ENCODE data around the gene PAPOLG.
"Not testable (repeated sequence)": the region's sequence is repeated elsewhere in the genome, so short reads cannot be mapped to it uniquely, and the experiment has no call there.

Gene PAPOLG

DNA sequence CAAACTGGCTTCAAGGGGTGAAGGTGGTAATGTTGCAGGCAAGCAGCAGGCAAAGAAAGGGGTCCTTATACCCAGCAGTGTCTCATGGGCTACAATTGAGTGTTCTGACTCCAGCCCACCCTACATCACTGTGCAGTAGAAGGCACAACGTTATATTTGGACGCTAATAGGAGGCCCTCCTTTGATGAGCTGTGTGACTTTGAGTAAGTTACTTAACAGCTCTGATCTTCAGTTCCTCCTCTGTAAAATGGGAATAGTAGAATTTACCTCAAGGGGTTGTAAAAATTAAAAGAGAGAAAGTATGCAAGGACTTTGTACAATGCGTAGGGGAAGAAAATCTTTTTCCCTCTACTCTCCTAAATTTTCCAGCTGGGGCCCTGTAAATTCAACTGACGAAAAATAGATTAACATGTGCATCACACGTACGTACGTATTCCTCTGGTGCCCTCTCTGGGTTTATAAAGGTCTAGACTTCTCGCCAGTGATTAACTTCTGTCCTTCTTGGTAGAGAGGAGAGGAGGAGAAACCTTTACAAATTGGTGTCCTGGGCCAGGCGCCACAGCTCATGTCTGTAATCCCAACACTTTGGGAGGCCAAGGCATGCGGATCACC is 67.7 kb downstream of the PAPOLG start:
- no peak for DNase-seq

DNA sequence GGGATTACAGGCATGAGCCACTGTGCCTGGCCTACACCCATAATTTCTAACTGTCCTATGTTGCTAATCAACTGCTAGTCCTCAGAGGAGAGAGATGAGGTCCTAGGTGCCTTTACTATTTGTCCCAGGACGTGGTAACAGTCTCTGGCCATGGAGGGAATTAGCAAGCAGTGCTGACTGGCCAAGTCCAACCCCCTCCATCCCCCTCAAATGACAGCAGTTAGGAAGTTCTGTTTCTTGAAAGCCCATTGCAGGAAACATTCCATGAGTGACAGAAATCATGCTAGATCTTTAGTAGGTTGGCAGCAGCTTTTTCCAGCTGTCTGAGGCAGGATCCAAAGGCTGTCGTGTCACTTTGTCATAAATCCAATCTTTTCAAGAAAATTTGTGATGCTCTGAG is 69.6 kb downstream of the PAPOLG start:
- DNase-seq = no peak

DNA sequence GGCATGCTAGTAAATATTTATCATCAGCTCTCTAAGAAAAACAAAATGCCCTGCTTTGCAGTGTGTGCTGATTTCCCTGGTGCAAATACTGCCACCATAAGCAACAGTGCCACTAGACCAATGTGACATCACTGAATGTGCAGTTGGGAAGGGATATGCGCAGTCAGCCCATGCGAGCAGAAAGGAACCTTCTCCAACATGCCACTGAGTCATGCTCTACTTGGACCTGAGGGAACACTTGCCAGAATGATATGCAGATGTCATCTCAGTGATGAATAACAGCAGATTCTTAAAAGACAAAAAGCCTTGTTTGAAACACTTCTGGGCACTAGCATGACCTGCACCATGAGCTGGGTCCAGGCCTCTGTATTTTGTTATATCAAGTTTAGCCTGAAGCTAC is 70.0 kb downstream of the PAPOLG start:
- DNase-seq = no peak

DNA sequence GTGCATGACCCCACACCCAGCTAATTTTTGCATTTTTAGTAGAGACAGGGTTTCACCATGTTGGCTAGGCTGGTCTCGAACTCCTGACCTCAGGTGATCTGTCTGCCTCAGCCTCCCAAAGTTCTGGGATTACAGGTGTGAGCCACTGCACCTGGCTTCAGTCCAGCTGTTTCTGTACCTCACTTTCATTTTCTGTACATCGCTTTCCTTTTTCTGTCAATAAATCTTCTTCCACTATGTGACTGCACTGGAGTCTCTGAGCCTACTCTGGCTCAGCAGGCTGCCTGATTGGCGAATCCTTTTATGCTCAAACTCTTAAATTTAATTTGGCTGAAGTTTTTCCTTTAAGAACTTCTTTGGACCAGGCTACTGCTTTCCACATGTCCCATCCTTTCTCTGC is 70.8 kb downstream of the PAPOLG start:
- not testable (repeated sequence) for DNase-seq

- no peak for DNase-seq
These were observed 71.3 kb downstream of the PAPOLG start for GRCh38 chr2:60827369-60827768.

DNA sequence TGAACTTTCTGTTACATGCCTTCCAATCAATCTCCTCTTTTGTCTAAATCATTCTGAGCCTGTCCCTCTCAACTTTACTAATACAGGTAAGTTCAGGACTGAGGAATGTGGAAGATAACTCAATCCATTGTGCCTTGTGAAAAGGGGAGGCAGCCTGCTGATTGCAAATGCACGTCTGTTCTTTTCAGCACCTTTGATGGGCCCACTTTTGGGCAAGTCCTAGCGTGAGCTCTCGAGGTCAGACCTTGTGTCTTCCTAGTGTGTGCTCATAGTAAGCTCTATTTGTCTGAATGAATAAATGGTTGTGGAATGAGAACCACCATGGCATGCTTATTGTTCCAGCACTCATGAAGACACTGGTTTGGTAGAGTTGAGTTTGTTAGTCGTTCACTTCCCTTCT is 74.9 kb downstream of the PAPOLG start:
- DNase-seq = no peak

DNA sequence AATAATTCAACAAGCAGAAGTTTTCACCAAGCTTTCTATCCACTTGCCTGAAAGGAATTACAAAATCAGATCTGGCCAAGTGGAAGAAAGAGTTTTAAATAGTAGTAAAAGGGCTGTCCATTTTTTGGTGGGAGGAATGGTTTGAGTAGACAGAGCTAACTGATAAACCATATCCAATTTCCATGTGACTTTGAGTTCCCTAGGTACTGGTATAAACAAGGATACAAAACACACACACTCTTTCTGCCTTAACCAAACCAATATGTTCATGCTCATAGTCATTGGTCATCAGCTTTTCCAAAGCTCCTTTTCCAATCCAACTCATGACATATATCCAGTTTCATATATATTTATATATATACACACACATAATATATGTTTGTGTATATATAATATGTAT is 75.9 kb downstream of the PAPOLG start:
- DNase-seq = no peak

- no peak for DNase-seq
These were observed 76.6 kb downstream of the PAPOLG start for GRCh38 chr2:60832621-60833020.

DNA sequence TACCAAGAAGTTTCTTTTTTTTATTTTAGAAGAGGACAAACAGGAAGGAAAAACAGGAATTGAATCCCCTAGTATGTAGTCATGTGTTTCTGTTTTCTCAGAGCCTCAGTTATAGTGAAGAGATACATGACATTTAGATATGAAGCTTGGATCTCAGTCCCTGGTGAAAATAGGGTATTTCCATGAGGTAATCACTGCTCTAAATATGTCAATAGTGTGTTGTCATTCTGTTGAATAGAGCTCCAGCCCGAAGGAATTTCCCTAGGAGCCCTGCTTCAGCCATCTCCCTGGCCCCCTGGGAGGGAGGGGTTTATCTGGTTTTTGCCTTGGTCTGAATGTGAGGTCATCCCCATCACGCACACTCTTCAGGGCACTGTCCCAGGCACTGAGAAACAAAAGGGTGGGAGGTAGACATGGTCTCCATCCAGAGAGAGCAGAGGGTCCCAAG is 78.2 kb downstream of the PAPOLG start:
- no peak for DNase-seq

- DNase-seq = no peak
These were observed 80.4 kb downstream of the PAPOLG start for GRCh38 chr2:60836491-60836890.

GRCh38 chr2:60837123-60837522 is 81.1 kb downstream of the PAPOLG start:
- no peak for DNase-seq

- no peak for DNase-seq
These were observed 82.4 kb downstream of the PAPOLG start for GRCh38 chr2:60838481-60838880.

DNA sequence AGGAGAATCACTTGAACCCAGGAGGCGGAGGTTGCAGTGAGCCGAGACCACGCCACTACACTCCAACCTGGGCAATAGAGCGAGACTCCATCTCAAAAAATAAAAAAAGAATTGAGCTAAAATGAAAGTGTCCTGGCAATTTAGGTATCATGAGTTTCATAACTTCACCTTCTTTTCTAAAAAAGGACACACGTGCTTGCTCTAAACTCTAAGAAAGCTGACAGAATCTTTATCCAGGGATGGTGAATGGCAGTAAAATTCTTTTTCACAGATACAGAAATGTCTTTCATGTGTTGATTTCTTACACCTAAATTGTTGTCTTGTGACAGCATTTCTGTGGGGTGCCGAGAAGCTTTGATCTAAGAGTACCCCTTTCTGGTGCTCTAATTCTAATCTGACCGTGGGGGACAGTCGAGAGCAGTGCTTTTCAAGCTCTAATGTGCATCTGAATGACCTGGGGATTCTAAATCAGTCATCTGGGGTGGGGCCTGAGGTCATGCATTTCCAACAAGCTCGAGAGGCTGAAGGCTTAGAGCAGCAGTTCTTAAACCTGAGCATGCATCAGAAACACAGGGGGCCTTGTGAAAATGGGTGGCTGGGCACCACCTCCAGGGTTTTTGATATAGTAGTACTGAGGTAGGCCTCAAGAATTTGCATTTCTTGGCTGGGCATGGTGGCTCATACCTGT is 83.2 kb downstream of the PAPOLG start:
- no peak for DNase-seq

DNA sequence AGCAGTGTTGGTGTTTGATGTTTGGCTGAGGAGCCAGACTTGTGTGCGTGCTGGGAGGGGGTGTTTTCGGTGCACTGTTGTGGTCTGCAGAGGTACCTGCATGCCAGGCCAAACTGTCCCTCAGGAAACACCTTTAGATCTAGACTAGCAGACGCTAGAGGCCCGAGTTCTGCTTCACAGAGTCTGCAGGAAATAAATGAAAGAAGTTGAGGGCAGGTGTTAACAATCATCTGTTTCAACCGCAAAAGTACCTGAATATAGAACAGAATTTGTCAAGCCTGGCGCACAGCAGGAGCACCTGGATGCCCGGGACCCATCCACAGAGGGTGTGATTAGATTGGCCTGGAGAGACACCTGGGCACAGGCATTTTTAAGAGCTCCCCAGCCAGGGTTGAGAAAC is 84.8 kb downstream of the PAPOLG start:
- DNase-seq = no peak

- DNase-seq = no peak
These were observed 86.9 kb downstream of the PAPOLG start for GRCh38 chr2:60843006-60843405.

GRCh38 chr2:60844105-60844504 is 88.0 kb downstream of the PAPOLG start:
- no peak for DNase-seq

DNA sequence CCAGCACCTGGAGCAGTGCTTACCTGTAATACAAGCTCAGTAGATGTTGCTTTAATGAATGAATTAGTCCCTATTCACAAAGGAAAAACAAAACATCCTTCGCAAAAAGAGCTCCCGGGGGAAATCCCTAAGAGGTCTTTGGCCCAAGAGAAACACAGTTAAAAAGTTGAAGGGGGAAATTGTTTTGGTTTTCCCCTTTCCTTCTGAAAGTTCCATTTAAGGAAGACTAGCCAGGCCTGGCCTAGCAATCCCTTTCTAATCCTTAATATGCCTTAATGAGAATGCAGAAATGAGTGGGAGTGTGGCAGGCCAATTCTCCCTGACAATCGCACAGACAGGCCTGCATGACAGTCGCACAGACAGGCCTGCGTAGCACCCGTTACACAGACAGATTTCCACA is 91.8 kb downstream of the PAPOLG start:
- no peak for DNase-seq

Measured in activated CD4-positive, CD25-positive, alpha-beta regulatory T cell (primary cell).